MM.1S (cell line): ENCODE data around the gene RNLS.

Experiments
- DNase-seq: peaks from one replicate; pipeline ENCODE4 v3.0.0-alpha.2; 2015
- H2AFZ ChIP-seq: fragments of 300-600 bp; sonication (generic); 2 replicates; pipeline ENCODE4 v1.6.0; 2016; ENCODE audit warnings: antibody characterized with exemption, low read length
- H3F3A ChIP-seq: fragments of 300-600 bp; sonication (generic); 2 replicates; pipeline ENCODE4 v1.6.1; 2016; ENCODE audit warnings: mild to moderate bottlenecking, antibody characterized with exemption, low read length, moderate library complexity, mixed read lengths; ENCODE audit not compliant: insufficient read depth
- H3K27ac ChIP-seq: fragments of 300-600 bp; sonication (generic); 2 replicates; pipeline ENCODE4 v1.5.1; 2016; ENCODE audit warnings: mild to moderate bottlenecking, low read length
- H3K27me3 ChIP-seq: fragments of 300-600 bp; sonication (generic); replicated peaks from 2 replicates; pipeline ENCODE4 v1.6.0; 2016; ENCODE audit warnings: low read length; ENCODE audit not compliant: insufficient read depth
- H3K36me3 ChIP-seq: fragments of 300-600 bp; sonication (generic); replicated peaks from 2 replicates; pipeline ENCODE4 v1.6.1; 2016; ENCODE audit warnings: mild to moderate bottlenecking, low read length, mixed read lengths; ENCODE audit not compliant: insufficient read depth
- H3K4me1 ChIP-seq: fragments of 300-600 bp; sonication (generic); 2 replicates; pipeline ENCODE4 v1.6.1; 2016; ENCODE audit warnings: low read length, mixed read lengths
- H3K4me2 ChIP-seq: fragments of 300-600 bp; sonication (generic); 2 replicates; pipeline ENCODE4 v1.6.0; 2016; ENCODE audit warnings: low read depth, low read length
- H3K4me3 ChIP-seq: fragments of 300-600 bp; sonication (generic); 2 replicates; pipeline ENCODE4 v1.5.1; 2016; ENCODE audit warnings: low read length, mixed read lengths
- H3K79me2 ChIP-seq: fragments of 300-600 bp; sonication (generic); 2 replicates; pipeline ENCODE4 v1.6.1; 2016; ENCODE audit warnings: mixed run types, low read length, mixed read lengths
- H3K9ac ChIP-seq: fragments of 300-600 bp; sonication (generic); 2 replicates; pipeline ENCODE4 v1.6.1; 2016; ENCODE audit warnings: low read length, mixed read lengths
- H3K9me2 ChIP-seq: fragments of 300-600 bp; sonication (generic); replicated peaks from 2 replicates; pipeline ENCODE4 v1.6.1; 2016; ENCODE audit warnings: mild to moderate bottlenecking, low read length, mixed read lengths; ENCODE audit not compliant: insufficient read depth
- H3K9me3 ChIP-seq: fragments of 300-600 bp; sonication (generic); replicated peaks from 2 replicates; pipeline ENCODE4 v1.6.1; 2016; ENCODE audit warnings: mild to moderate bottlenecking, low read length, mixed read lengths; ENCODE audit not compliant: insufficient read depth
- H4K20me1 ChIP-seq: fragments of 300-600 bp; sonication (generic); 2 replicates; pipeline ENCODE4 v1.6.1; 2016; ENCODE audit warnings: mild to moderate bottlenecking, low read length, moderate library complexity, mixed read lengths; ENCODE audit not compliant: insufficient read depth
- CTCF ChIP-seq: fragments of 300-600 bp; sonication (generic); IDR thresholded peaks from 2 replicates; pipeline ENCODE4 v1.5.1; 2016; ENCODE audit warnings: antibody characterized with exemption, low read length, mixed read lengths
- EZH2 ChIP-seq: fragments of 300-600 bp; sonication (generic); optimal IDR thresholded peaks from 2 replicates; pipeline ENCODE3; 2017; ENCODE audit warnings: low read depth, mild to moderate bottlenecking, antibody characterized with exemption, low read length, mixed read lengths
- EZH2phosphoT487 ChIP-seq: fragments of 300-600 bp; sonication (generic); IDR thresholded peaks from 2 replicates; pipeline ENCODE4 v1.6.1; 2018; ENCODE audit warnings: antibody characterized with exemption, low read length

RNLS gene

GRCh38 chr10:88244781-88245625, 338.1 kb downstream of the RNLS start:
- peaks cover 14% of the 10 kb centered on the region for H3K4me1 ChIP-seq
- no peaks in the 10 kb centered on the region for H3K9me2 ChIP-seq
- no peaks in the 10 kb centered on the region for H4K20me1 ChIP-seq
- no peaks in the 10 kb centered on the region for H3K9me3 ChIP-seq
- H3K36me3 ChIP-seq = no peaks in the 10 kb centered on the region
- no peak overlapping the region for H3K9ac ChIP-seq
- peak; percentile 9 for DNase-seq
- 0 out of 2 replicates have a peak overlapping the region, but pooled peaks have one; percentile 28 for H2AFZ ChIP-seq
- H3K4me2 ChIP-seq = peak overlapping the region; percentile 40
- H3K4me3 ChIP-seq = no peak overlapping the region
- no peaks in the 10 kb centered on the region for H3K27me3 ChIP-seq
- no peak overlapping the region for H3K27ac ChIP-seq
- H3F3A ChIP-seq = no peaks in the 10 kb centered on the region
- H3K79me2 ChIP-seq = no peaks in the 10 kb centered on the region
- TF ChIP-seq CTCF = no peak
- no peak for TF ChIP-seq EZH2
- TF ChIP-seq EZH2phosphoT487 = no peak

DNA sequence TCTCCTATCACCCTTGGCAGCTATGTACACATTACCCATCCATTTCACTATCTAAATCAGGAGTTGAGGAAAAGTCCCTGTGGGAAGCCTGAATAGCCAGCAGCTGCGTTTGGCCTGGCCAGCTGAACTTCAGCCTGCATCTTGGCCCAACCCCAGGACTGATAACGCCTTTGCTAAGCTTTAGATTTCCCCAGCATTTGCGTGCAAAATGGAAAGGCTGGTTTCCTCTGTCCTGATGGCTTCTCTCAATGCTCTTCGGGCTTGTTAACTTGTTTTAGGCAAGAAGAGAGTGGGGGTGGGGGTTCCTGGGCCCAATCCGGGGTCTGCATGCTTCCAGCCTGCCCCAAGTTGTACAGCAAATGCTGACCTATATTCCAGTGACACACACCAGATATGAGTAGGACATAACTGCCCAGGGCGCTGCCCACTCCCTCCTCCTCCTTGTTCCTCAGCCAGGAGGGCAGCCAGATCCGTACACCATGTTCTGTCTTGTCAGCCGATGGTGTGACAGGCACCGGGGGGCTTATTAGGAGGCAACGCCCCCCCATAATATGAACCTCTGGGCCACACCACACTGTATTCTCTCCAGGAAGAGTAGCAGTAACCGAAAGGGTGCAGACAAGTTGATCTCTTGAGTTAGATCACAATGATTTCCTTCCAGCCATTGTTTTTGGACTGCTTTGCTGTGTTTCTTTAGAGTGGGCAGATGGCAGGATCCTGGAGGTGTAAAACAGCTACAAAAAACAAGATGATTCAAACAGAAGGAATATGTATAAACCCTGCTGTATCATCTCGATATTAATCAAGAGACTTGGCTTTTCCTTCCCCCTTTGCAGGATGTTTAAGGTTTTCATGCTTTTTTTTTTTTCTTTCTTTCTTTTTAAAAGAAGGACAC, 339.0 kb downstream of the RNLS start:
- H3K4me3 ChIP-seq = no peak overlapping the region
- no peaks in the 10 kb centered on the region for H3K36me3 ChIP-seq
- no peaks in the 10 kb centered on the region for H3K9me3 ChIP-seq
- DNase-seq = no peak
- H3K79me2 ChIP-seq = no peaks in the 10 kb centered on the region
- no peaks in the 10 kb centered on the region for H3F3A ChIP-seq
- H3K27ac ChIP-seq = no peak overlapping the region
- H3K4me1 ChIP-seq = peaks cover 14% of the 10 kb centered on the region
- 0 out of 2 replicates have a peak overlapping the region, but pooled peaks have one; percentile 28 for H2AFZ ChIP-seq
- H3K4me2 ChIP-seq = peak overlapping the region; percentile 40
- no peak for TF ChIP-seq EZH2phosphoT487
- no peak for TF ChIP-seq EZH2
- TF ChIP-seq CTCF = no peak
- H3K9me2 ChIP-seq = no peaks in the 10 kb centered on the region
- no peaks in the 10 kb centered on the region for H4K20me1 ChIP-seq
- no peak overlapping the region for H3K9ac ChIP-seq
- no peaks in the 10 kb centered on the region for H3K27me3 ChIP-seq

DNA sequence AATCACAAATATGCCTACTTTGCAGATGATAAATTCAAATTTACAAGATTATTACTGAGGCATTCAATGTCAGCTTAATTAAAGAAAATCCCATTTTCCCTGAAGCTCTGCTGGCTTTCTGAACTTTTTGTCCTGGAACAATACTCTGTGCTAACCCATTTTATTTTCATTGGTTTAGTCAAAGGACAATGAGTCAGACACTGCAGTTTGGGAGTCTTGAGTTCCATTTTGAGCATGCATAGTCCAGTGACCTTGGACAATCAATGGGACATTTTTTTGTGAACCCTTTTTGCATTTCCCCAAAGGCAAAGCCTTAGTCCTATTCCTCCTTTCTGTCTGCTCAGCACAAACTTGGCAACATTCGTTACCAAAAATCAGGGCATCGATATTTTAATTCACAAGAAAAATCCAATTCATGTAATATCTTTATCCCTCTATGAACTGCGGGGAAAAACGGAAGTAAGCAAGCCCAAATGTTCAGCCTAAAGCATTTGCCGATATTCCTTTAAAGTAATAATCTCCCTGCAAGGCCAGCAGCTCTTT, 339.8 kb downstream of the RNLS start:
- Histone ChIP-seq H3K4me2 (no peak overlapping the region), H3K27ac (no peak overlapping the region), H3K4me3 (no peak overlapping the region), H3K79me2 (no peaks in the 10 kb centered on the region), H3K4me1 (peaks cover 14% of the 10 kb centered on the region), H3K9me2 (no peaks in the 10 kb centered on the region), H4K20me1 (no peaks in the 10 kb centered on the region), H3K36me3 (no peaks in the 10 kb centered on the region), H2AFZ (no peak overlapping the region), H3F3A (no peaks in the 10 kb centered on the region), H3K9me3 (no peaks in the 10 kb centered on the region), H3K9ac (no peak overlapping the region), H3K27me3 (no peaks in the 10 kb centered on the region)
- DNase-seq = no peak
- TF ChIP-seq EZH2 (no peak), EZH2phosphoT487 (no peak)
